CD4-positive, alpha-beta T cell (primary cell): ENCODE measurements around the gene MYL4. TPM values are rescaled to one million over a fixed set of nuclear protein-coding genes. Genes with fewer than 3 reads are reported as not detected.
A peak's percentile ranks its signal among the peaks of the same experiment; 100 is the strongest.

ENCODE experiments used
- ATAC-seq: fragments of 200-7000 bp; cut with Tn5 transposase; one replicate; pipeline ENCODE4 v1.10.0; 2022; ENCODE audit warnings: mild to moderate bottlenecking; ENCODE audit not compliant: poor library complexity
- CTCF ChIA-PET: fragments of 350-600 bp; sonication (Branson Sonifier 250); formaldehyde crosslinking; loops from one replicate; lab custom pipeline; 2021; ENCODE audit warnings: antibody characterized with exemption, inconsistent platforms; lab: Charles Lee
- POLR2A ChIA-PET: fragments of 350-600 bp; sonication (Branson Sonifier 250); formaldehyde crosslinking; loops from one replicate; lab custom pipeline; 2021; ENCODE audit warnings: antibody characterized with exemption, inconsistent platforms; lab: Charles Lee
- DNase-seq, 14 experiments: peaks; one replicate each; pipeline ENCODE4 v3.0.0-alpha.2; 2013 to 2020; ENCODE audit warnings: mixed read lengths in 2 of 14
- H3K27ac ChIP-seq, 2 donors: one replicate each; pipeline versions ENCODE4 v1.5.1 to v1.7.0; 2013; ENCODE audit warnings: low read length in 2 of 2, low read depth in 1 of 2, mild to moderate bottlenecking in 1 of 2
- H3K27me3 ChIP-seq, 2 experiments: 1 replicate in 1 of 2; 2 replicates in 1 of 2; pipeline versions ENCODE4 v1.6.1 to v1.7.0; 2013; ENCODE audit warnings: low read length in 2 of 2, control low read depth in 1 of 2, mild to moderate bottlenecking in 1 of 2, moderate library complexity in 1 of 2; ENCODE audit not compliant: insufficient read depth in 2 of 2, control insufficient read depth in 1 of 2
- H3K36me3 ChIP-seq: one replicate; pipeline ENCODE4 v1.6.1; 2013; ENCODE audit warnings: low read length, control low read depth; ENCODE audit not compliant: insufficient read depth
- H3K4me1 ChIP-seq: one replicate; pipeline ENCODE4 v1.6.1; 2013; ENCODE audit warnings: low read length, control low read depth; ENCODE audit not compliant: insufficient read depth
- H3K4me3 ChIP-seq: one replicate; pipeline ENCODE4 v1.5.1; 2013; ENCODE audit warnings: mild to moderate bottlenecking, low read length, moderate library complexity
- H3K9me3 ChIP-seq, 2 experiments: 1 replicate in 1 of 2; 2 replicates in 1 of 2; pipeline versions ENCODE4 v1.6.1 to v1.7.0; 2013; ENCODE audit warnings: low read length in 2 of 2, mild to moderate bottlenecking in 2 of 2, control low read depth in 1 of 2, moderate library complexity in 1 of 2; ENCODE audit not compliant: control insufficient read depth in 1 of 2, insufficient read depth in 1 of 2
- H3K27ac Mint-ChIP-seq: one replicate; pipeline ENCODE4 v1.8.0; 2020; ENCODE audit warnings: mixed read lengths
- H3K27me3 Mint-ChIP-seq: one replicate; pipeline ENCODE4 v1.8.0; 2021; ENCODE audit warnings: mixed read lengths
- H3K36me3 Mint-ChIP-seq: one replicate; pipeline ENCODE4 v1.8.0; 2021; ENCODE audit warnings: low read depth, mixed read lengths
- H3K4me1 Mint-ChIP-seq: one replicate; pipeline ENCODE4 v1.8.0; 2021; ENCODE audit warnings: low read depth, mixed read lengths
- H3K4me3 Mint-ChIP-seq: one replicate; pipeline ENCODE4 v1.8.0; 2020; ENCODE audit warnings: mild to moderate bottlenecking, mixed read lengths
- H3K9me3 Mint-ChIP-seq: one replicate; pipeline ENCODE4 v1.8.0; 2020; ENCODE audit warnings: mixed read lengths
- intact Hi-C, 2 experiments: fragments of 100-400 bp; cut with DNase I in 1 of 2; cut with micrococcal nuclease in 1 of 2; formaldehyde crosslinking; loops; one replicate each; pipeline versions ENCODE4 v1.15.1 to v1.9.0; 2023 to 2025; cut with DNase I, micrococcal nuclease
- total RNA-seq, 174 experiments: library from RNA in 2 of 174; stranded (reverse) in 2 of 174; gene quantifications; one replicate each; pipeline ENCODE4 v1.2.3 and lab custom pipeline; 2021 to 2026
- TF ChIP-seq, protein P1 (sequence below): fragments of 200-600 bp; IDR thresholded peaks from one replicate; pipeline ENCODE4 v1.8.0; 2022; ENCODE audit warnings: antibody characterized with exemption, mild to moderate bottlenecking

MYL4 gene
- total RNA-seq, 2 experiments from 2014 or later, result not detected

DNA sequence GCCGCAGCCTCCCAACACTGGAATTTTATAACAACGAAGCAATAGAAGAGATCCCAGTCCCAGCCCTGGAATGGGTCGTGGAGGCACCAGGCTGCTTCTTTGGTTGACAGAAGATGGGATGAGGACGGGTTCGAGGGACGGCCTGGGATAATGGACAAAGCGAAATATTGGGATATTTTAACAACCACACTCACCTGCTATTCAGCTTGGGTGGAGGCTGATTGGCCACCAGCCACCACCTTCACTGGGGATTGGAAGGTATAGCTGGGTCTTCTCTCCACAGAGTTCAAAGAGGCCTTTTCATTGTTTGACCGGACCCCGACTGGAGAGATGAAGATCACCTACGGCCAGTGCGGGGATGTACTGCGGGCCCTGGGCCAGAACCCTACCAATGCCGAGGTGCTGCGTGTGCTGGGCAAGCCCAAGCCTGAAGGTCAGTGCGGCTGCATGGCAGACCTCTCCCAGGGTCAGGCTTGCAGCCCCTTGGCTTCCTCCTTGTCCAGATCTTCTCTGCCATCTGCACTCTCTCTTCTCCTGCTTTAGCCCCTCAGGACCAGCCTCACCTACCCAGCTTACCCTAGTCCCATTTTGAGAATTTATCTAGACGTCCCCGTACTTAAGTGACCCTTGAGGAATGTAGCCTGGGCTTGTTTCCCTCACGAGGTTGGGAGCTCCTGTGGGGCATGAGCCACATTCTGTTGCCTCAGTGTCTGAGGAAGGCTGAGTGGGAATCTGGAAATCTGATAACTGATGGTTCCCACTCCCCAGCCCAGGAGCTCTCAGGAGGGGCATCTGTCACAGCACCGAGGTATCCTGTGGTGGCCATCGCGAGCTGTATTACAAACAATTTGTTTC is 10.7 kb downstream of the MYL4 start:
- no peak for DNase-seq
- no peaks in the 10 kb centered on the region for H3K36me3 Mint-ChIP-seq
- Histone ChIP-seq H3K27me3 (no peaks in the 10 kb centered on the region), H3K4me1 (peaks cover 51% of the 10 kb centered on the region), H3K36me3 (no peaks in the 10 kb centered on the region), H3K27ac (peak overlapping the region in 1 of 2 donors; percentile 11), H3K9me3 (no peaks in the 10 kb centered on the region), H3K4me3 (no peak overlapping the region)
- ChIA-PET CTCF (no interaction called here), POLR2A (interaction anchor here (4.5 kb wide), 1 partner anchor 14 kb away, joined by 35 read pairs; no protein-coding TSS in a partner anchor)
- H3K9me3 Mint-ChIP-seq, result no peaks in the 10 kb centered on the region
- no peak overlapping the region for H3K4me3 Mint-ChIP-seq
- H3K4me1 Mint-ChIP-seq, result peaks cover 37% of the 10 kb centered on the region
- no peak for ATAC-seq
- H3K27ac Mint-ChIP-seq, result no peak overlapping the region
- H3K27me3 Mint-ChIP-seq, result no peaks in the 10 kb centered on the region
- TF ChIP-seq, protein P1, sequence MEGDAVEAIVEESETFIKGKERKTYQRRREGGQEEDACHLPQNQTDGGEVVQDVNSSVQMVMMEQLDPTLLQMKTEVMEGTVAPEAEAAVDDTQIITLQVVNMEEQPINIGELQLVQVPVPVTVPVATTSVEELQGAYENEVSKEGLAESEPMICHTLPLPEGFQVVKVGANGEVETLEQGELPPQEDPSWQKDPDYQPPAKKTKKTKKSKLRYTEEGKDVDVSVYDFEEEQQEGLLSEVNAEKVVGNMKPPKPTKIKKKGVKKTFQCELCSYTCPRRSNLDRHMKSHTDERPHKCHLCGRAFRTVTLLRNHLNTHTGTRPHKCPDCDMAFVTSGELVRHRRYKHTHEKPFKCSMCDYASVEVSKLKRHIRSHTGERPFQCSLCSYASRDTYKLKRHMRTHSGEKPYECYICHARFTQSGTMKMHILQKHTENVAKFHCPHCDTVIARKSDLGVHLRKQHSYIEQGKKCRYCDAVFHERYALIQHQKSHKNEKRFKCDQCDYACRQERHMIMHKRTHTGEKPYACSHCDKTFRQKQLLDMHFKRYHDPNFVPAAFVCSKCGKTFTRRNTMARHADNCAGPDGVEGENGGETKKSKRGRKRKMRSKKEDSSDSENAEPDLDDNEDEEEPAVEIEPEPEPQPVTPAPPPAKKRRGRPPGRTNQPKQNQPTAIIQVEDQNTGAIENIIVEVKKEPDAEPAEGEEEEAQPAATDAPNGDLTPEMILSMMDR, result no peak
- intact Hi-C loops, result no loop called here

DNA sequence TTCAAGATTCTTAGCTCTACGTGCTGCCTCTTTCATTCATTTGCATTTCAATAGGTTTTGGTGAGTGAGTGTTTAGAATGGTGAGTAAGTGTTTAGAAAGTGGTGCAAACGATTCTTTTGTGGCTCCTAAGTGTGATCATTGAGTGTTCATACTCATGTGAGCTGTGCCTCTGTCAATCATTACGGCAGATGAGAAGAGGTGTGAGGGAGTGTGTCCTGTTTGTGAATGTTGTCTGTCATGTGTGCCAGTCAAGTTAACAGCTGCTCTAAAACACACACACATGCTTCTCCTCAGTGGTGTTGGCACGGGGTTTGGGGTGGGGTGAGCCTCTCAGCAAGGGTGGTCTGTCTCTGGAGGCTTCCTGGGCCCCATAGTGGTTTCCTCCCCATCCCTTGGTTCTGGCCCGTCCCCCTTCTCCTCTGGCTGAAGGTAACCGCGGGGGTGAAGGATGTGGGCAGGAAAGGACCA is 11.4 kb downstream of the MYL4 start:
- intact Hi-C loops, result no loop called here
- Mint-ChIP-seq H3K9me3 (no peaks in the 10 kb centered on the region), H3K4me1 (peaks cover 37% of the 10 kb centered on the region), H3K27me3 (no peaks in the 10 kb centered on the region), H3K27ac (no peak overlapping the region), H3K4me3 (no peak overlapping the region), H3K36me3 (no peaks in the 10 kb centered on the region)
- Histone ChIP-seq H3K36me3 (no peaks in the 10 kb centered on the region), H3K9me3 (no peaks in the 10 kb centered on the region), H3K4me1 (peaks cover 51% of the 10 kb centered on the region), H3K4me3 (no peak overlapping the region), H3K27me3 (no peaks in the 10 kb centered on the region), H3K27ac (no peak overlapping the region)
- peak; percentile 37 for ATAC-seq
- TF ChIP-seq, protein P1, result no peak
- DNase-seq, result peak in 3 of 14 experiments; percentile 7 to 68 (median 32)
- ChIA-PET CTCF (interaction anchor here (0.6 kb wide), 1 partner anchor 326 kb away, joined by 3 read pairs; no protein-coding TSS in a partner anchor), POLR2A (interaction anchor here (4.5 kb wide), 1 partner anchor 15 kb away, joined by 35 read pairs; no protein-coding TSS in a partner anchor)

DNA sequence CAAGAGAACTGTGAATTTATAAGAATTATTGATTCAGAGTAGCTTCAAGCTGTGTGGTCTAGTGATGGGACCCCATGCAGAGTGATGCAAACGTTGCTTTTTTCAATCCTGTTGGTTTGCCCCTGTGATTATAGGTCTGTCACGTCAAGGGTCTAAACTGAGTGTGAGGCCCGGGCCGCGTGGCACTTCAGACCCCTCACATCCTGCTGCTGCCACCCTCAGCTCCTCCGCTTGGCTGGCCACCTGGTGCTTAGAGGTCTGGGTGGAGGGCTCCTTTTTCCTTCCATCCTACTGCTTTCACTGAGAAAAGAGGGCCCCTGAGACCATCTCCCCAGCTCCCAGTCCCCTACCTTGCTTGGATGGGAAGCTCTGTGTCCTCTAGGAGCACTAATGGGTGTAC is 12.0 kb downstream of the MYL4 start:
- intact Hi-C loops, result no loop called here
- Histone ChIP-seq H3K4me3 (no peak overlapping the region), H3K4me1 (peaks cover 51% of the 10 kb centered on the region), H3K9me3 (no peaks in the 10 kb centered on the region), H3K36me3 (no peaks in the 10 kb centered on the region), H3K27ac (no peak overlapping the region), H3K27me3 (no peaks in the 10 kb centered on the region)
- Mint-ChIP-seq H3K4me3 (no peak overlapping the region), H3K27ac (no peak overlapping the region), H3K4me1 (peaks cover 37% of the 10 kb centered on the region), H3K9me3 (no peaks in the 10 kb centered on the region), H3K27me3 (no peaks in the 10 kb centered on the region), H3K36me3 (no peaks in the 10 kb centered on the region)
- no peak for DNase-seq
- ATAC-seq, result no peak
- POLR2A ChIA-PET, result interaction anchor here (4.5 kb wide), 1 partner anchor 16 kb away, joined by 35 read pairs; no protein-coding TSS in a partner anchor
- CTCF ChIA-PET, result interaction anchor here (0.6 kb wide), 1 partner anchor 325 kb away, joined by 3 read pairs; no protein-coding TSS in a partner anchor
- TF ChIP-seq, protein P1, result no peak
